Aorta (tissue), 5 donors: ENCODE measurements around the gene CD44. TPM values are rescaled to one million over a fixed set of nuclear protein-coding genes. Genes with fewer than 3 reads are reported as not detected.
A peak's percentile ranks its signal among the peaks of the same experiment; 100 is the strongest.

Experiments used
- ATAC-seq: fragments of 200-7000 bp; cut with Tn5 transposase; one replicate; pipeline ENCODE4 v1.9.1; 2022; ENCODE audit warnings: moderate library complexity; ENCODE audit not compliant: low FRiP score
- DNase-seq, 2 donors: peaks; one replicate each; pipeline ENCODE4 v3.0.0-alpha.2; 2020
- H3K27ac ChIP-seq, 2 donors: one replicate each; pipeline ENCODE4 v1.5.1; 2013; ENCODE audit warnings: low read length in 2 of 2, mild to moderate bottlenecking in 2 of 2, moderate library complexity in 2 of 2, control low read depth in 1 of 2, inconsistent platforms in 1 of 2, low read depth in 1 of 2
- H3K27me3 ChIP-seq, 2 donors: one replicate each; pipeline ENCODE4 v1.6.1; 2013; ENCODE audit warnings: control low read depth in 1 of 2, low read length in 1 of 2, mild to moderate bottlenecking in 1 of 2, moderate library complexity in 1 of 2; ENCODE audit not compliant: insufficient read depth in 2 of 2, control insufficient read depth in 1 of 2
- H3K36me3 ChIP-seq, 2 donors: one replicate each; pipeline ENCODE4 v1.6.1; 2013; ENCODE audit warnings: control low read depth in 1 of 2, low read length in 1 of 2, mild to moderate bottlenecking in 1 of 2; ENCODE audit not compliant: insufficient read depth in 2 of 2, control insufficient read depth in 1 of 2
- H3K4me1 ChIP-seq, 2 donors: one replicate each; pipeline ENCODE4 v1.6.1; 2013; ENCODE audit warnings: low read length in 2 of 2, control low read depth in 1 of 2, mild to moderate bottlenecking in 1 of 2, moderate library complexity in 1 of 2; ENCODE audit not compliant: insufficient read depth in 2 of 2, control insufficient read depth in 1 of 2
- H3K4me3 ChIP-seq, 2 donors: one replicate each; pipeline ENCODE4 v1.5.1; 2013; ENCODE audit warnings: low read length in 2 of 2, control low read depth in 1 of 2, mild to moderate bottlenecking in 1 of 2
- H3K9me3 ChIP-seq: one replicate; pipeline ENCODE4 v1.6.1; 2013; ENCODE audit warnings: mild to moderate bottlenecking, low read length; ENCODE audit not compliant: control insufficient read depth
- WGBS, 2 donors: extraction: QIAGEN DNeasy Blood & Tissue Kit; methylation state at CpG; one replicate each; pipeline ENCODE4 v1.1.7; 2013; 5-methylcytosine and 5-hydroxymethylcytosine counted together
- intact Hi-C, 2 donors: fragments of 100-400 bp; cut with DNase I; formaldehyde crosslinking; loops; one replicate each; pipeline versions ENCODE4 v1.14.2 to v1.15.0; 2022
- polyA plus RNA-seq, 2 donors: library from polyadenylated mRNA; stranded (reverse); fragments of 200-250 nt; gene quantifications; one replicate each; pipeline ENCODE4 v1.2.3, GENCODE V29; 2013
- total RNA-seq, 2 donors: library from RNA; stranded (reverse); fragmentation: NEBNext Ultra II Directional; extraction: Animal tissue kit (Norgen Biotek cat#: 25700); gene quantifications; one replicate each; pipeline ENCODE4 v1.2.1, GENCODE V29; 2021
- donor health status: healthy with polysubstance abuse.
- donor health status: Bipolar disorder and iron deficiency.
- donor health status: DM: no; HTN: no; CAD: no.
- donor health status: DM: no; HTN: no; CAD: no.
- donor health status: DM: yes; HTN: yes; CAD: no.

The CD44 gene
- total and polyA plus RNA-seq, 4 donors = 70.0 to 462 (median 217) TPM

DNA sequence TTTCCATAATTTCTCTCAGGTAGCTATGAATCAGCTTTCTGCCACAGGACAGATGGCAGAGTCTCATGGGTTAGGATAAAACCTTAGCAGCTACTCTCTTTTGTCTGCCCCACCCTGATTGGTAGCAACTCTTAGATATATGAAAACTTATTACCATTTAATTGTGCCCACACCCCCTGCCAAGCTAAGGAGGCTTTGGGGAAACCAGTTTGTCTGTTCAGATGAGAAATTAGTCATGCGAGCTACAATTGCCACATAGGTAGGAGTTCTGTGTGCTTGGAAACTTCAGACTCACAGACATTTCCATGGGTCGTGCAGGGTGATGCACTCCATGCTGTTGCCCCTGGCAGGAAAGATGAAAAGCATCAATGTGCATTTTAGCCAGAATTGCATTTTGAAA is 39.9 kb downstream of the CD44 start:
- H3K4me3 ChIP-seq = no peak overlapping the region
- DNase-seq (no peak), ATAC-seq (no peak)
- peaks cover 8 to 27% of the 10 kb centered on the region in 2 donors for H3K4me1 ChIP-seq
- WGBS, 2 donors = 80 to 87% methylated on average over 2 of the region's 2 CpGs
- H3K36me3 ChIP-seq = peaks cover 11% of the 10 kb centered on the region in 2 donors
- intact Hi-C loops = loop anchor here in 1 of 2 donors (5.0 kb wide), 1 partner anchor 37 kb away; no protein-coding TSS in a partner anchor
- H3K27me3 ChIP-seq = no peaks in the 10 kb centered on the region
- no peak overlapping the region for H3K27ac ChIP-seq
- H3K9me3 ChIP-seq = no peaks in the 10 kb centered on the region

DNA sequence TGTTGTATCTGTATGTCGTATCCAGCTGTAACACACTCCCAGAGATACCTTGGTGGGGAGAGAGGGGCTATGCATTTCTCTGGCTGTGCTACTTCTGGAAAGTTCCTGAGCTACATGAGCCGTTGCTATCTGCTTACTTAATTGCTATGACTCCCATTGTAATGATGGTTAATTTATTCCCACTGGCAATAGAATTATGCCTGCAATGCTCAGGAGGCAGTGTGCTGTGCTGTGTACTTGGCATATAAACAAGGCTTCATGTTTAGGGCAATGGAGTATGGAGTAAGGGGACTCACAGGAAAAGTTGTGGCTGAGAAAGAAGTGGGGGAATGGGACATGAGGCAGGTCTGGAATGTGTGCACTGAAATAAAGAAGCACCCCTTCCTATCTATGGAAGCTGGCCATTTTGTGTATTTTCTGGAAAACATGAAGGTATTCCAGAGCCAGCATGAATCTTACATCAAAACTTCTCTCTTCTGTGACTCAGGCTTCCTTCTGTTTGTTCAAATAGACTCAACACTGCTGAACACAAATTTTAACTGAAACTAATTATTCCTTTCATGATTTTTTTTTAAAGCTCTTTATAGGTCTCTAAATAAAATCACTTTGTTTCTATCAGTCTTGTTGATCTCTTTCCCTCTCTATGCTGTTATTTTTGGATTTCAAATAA is 40.6 kb downstream of the CD44 start:
- Histone ChIP-seq H3K36me3 (peaks cover 11 to 12% of the 10 kb centered on the region in 2 donors), H3K4me3 (no peak overlapping the region), H3K27me3 (no peaks in the 10 kb centered on the region), H3K9me3 (no peaks in the 10 kb centered on the region), H3K4me1 (peaks cover 7 to 22% of the 10 kb centered on the region in 2 donors), H3K27ac (peak overlapping the region in 1 of 2 donors; percentile 85)
- intact Hi-C loops = loop anchor here (5.0 kb wide), 2 partner anchors 37 to 38 kb away; no protein-coding TSS in a partner anchor
- DNase-seq (no peak), ATAC-seq (peak; percentile 44)
- WGBS, 2 donors = 57 to 63% methylated on average over 2 of the region's 2 CpGs

DNA sequence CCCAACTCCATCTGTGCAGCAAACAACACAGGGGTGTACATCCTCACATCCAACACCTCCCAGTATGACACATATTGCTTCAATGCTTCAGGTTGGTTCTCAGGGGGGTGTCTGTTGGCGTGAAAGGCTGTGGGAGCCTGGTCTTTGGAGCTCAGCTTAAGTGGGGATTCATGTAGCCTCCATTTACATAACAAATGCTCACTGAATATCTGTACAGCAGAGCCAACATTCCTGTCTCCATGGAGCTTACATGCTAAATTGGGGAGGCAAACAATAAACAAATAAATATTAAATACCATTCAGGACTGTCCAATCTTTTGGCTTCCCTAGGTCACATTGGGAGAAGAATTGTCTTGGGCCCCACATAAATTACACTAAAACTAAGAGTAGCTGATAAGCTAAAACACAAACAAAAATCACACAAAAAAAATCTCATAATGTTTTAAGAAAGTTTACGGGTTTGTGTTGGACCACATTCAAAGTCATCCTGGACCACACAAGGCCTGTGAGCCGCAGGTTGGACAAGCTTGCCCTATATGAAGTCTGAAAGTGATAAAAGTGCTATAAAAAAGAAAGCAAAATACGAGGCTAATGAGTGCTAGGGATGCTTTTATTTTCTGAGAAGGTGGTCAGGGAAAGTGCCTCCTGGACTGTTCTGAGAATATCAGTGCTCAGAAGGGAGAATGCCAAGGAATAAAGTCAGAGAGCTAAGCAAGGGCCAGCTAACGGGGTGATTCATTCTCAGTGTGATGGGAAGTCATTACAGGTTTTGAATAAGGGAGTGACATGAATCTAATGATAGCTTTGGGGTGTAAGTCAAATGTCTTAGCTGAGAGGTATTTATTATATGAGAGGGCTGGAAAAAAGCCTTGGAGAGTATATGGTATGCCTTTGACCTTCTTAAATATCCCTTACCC is 41.6 kb downstream of the CD44 start:
- Histone ChIP-seq H3K27me3 (no peaks in the 10 kb centered on the region), H3K36me3 (peaks cover 11 to 12% of the 10 kb centered on the region in 2 donors), H3K27ac (peak overlapping the region; percentile 79 to 86), H3K4me1 (peaks cover 5 to 20% of the 10 kb centered on the region in 2 donors), H3K9me3 (no peaks in the 10 kb centered on the region), H3K4me3 (no peak overlapping the region)
- peak; percentile 7 for ATAC-seq
- 29% methylated on average over 5 of the region's 5 CpGs for WGBS, 2 donors
- DNase-seq = no peak
- intact Hi-C loops = loop anchor here (5.0 kb wide), 2 partner anchors 37 to 38 kb away; no protein-coding TSS in a partner anchor

DNA sequence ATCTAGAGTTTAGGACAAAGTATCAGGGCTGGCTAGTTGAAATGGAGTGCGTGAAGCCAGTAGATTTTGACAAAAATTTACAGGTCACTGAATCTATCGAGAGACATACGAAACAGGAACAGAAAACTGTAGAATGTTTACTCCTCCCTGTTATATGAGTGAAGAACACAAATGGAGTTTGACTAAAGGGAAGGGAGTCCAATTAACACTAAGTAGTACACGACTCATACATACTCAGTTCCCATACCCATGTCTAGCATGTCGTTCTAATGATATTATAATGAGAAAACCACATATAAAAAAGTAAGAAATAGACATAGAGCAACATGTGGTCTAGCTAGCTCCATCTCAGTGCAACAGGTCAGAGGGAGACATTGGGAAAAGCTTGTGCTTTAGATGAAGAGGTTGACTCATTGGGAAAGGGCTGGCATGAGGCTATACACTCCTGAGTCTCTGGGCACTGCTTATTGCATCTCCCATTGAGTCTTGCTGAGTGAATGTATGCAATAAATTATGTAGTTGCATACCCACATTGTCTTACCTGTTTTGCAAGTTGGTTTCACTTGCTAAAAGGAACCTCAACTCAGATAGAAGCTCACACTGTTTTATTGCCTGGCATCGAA is 43.5 kb downstream of the CD44 start:
- no peaks in the 10 kb centered on the region for H3K27me3 ChIP-seq
- no peak overlapping the region for H3K4me3 ChIP-seq
- no peak overlapping the region for H3K27ac ChIP-seq
- peaks cover 5 to 20% of the 10 kb centered on the region in 2 donors for H3K4me1 ChIP-seq
- 94 to 98% methylated on average over 6 of the region's 6 CpGs for WGBS, 2 donors
- no peaks in the 10 kb centered on the region for H3K9me3 ChIP-seq
- intact Hi-C loops = loop anchor here (5.0 kb wide), 2 partner anchors 35 to 40 kb away; no protein-coding TSS in a partner anchor
- DNase-seq = no peak
- H3K36me3 ChIP-seq = peaks cover 9 to 12% of the 10 kb centered on the region in 2 donors
- ATAC-seq = no peak

DNA sequence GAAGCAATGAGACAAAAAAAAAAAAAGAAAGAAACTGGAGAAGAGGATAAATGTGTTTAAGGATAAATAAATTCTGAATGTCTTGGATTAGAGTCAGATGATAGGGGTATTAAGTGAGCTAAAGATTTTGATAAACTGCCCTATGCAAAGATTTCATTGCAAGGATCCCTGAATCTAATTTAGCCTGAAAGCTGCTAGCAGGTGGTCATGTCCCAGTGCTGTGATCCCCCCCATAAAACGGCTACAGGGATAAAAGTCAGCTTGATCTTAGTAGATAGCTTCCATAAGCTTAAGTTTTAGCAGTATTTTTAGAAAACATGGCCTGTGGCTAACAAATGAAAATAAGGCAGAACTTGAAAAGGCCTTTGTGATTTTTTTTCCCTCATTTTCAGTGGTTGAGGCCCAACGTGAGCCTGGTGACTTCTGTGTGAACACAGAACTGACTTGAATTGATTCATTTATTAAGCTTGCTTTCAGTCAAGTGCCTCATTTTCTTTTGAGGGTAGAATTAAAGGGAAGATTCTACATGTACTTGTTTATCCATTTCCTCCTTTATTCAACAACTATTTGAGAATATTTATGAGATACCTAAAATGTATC is 44.5 kb downstream of the CD44 start:
- H3K4me1 ChIP-seq = peaks cover 2 to 18% of the 10 kb centered on the region in 2 donors
- peaks cover 7 to 8% of the 10 kb centered on the region in 2 donors for H3K36me3 ChIP-seq
- DNase-seq = no peak
- 53% methylated on average over 2 of the region's 2 CpGs for WGBS, 2 donors
- intact Hi-C loops = loop anchor here (5.0 kb wide), 2 partner anchors 34 to 41 kb away; no protein-coding TSS in a partner anchor
- no peaks in the 10 kb centered on the region for H3K9me3 ChIP-seq
- no peak for ATAC-seq
- no peaks in the 10 kb centered on the region for H3K27me3 ChIP-seq
- H3K27ac ChIP-seq = no peak overlapping the region
- H3K4me3 ChIP-seq = no peak overlapping the region

DNA sequence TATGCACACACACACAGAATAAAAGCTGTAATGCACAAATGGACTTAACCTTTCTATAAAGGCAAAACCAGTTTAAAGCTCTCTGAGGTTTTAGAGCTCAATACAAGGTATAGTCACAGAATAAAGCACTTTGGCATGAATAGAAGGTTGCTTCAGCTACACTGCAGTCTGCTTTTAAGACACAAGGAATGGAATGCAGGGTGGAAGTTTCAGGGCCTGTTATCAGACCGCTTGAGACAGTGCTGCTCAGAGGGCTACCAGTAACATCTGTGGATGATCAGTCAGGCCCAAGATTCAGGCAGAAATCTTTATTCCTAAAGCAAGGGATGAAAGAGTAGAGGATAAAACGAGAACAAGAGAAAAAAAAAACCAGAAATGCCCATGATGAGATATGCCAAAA is 46.7 kb downstream of the CD44 start:
- H3K36me3 ChIP-seq = peaks cover 12 to 13% of the 10 kb centered on the region in 2 donors

DNA sequence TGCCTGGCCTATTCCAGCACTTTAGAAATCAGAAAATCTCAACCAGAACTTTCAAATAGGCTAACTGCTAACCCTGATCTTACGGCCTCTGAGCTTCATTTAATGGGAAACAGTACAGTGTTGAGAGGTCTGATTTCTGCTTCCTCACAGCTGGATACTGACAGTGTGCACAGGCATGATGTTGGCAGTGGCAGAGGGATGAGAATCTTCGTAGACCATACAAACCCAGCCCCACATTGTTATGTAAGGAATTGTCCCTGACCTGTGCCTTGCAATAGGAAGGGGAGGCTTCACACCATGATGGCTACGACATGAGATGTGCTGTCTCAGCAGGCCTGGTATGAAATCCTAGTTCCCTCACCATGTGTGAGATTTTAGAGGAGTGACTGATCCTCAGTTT is 49.0 kb downstream of the CD44 start:
- H3K27ac ChIP-seq = peak overlapping the region in 1 of 2 donors; percentile 51
- no peak for ATAC-seq

More for the DNA sequence above, 46.7 kb downstream of the CD44 start:
- DNase-seq (no peak), ATAC-seq (no peak)
- Histone ChIP-seq H3K9me3 (no peaks in the 10 kb centered on the region), H3K27me3 (no peaks in the 10 kb centered on the region), H3K4me1 (peaks cover 0 to 4% of the 10 kb centered on the region in 2 donors), H3K4me3 (no peak overlapping the region), H3K27ac (no peak overlapping the region)
- intact Hi-C loops = loop anchor here in 1 of 2 donors (5.0 kb wide), 1 partner anchor 62 kb away; no protein-coding TSS in a partner anchor
- WGBS, 2 donors = 53 to 60% methylated on average over 2 of the region's 2 CpGs

More for the DNA sequence above, 49.0 kb downstream of the CD44 start:
- H3K36me3 ChIP-seq = peaks cover 8 to 9% of the 10 kb centered on the region in 2 donors
- no peak overlapping the region for H3K4me3 ChIP-seq
- H3K27me3 ChIP-seq = no peaks in the 10 kb centered on the region
- WGBS, 2 donors = 87 to 89% methylated on average over 3 of the region's 3 CpGs
- intact Hi-C loops = loop anchor here in 1 of 2 donors (5.0 kb wide), 1 partner anchor 59 kb away; no protein-coding TSS in a partner anchor
- H3K4me1 ChIP-seq = peaks cover 0 to 5% of the 10 kb centered on the region in 2 donors
- no peaks in the 10 kb centered on the region for H3K9me3 ChIP-seq
- no peak for DNase-seq
